ENCODE measurements around the gene FAM24B.
"Not testable (repeated sequence)": the region's sequence is repeated elsewhere in the genome, so short reads cannot be mapped to it uniquely, and the experiment has no call there.

The FAM24B gene, protein sequence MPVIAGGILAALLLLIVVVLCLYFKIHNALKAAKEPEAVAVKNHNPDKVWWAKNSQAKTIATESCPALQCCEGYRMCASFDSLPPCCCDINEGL

DNA sequence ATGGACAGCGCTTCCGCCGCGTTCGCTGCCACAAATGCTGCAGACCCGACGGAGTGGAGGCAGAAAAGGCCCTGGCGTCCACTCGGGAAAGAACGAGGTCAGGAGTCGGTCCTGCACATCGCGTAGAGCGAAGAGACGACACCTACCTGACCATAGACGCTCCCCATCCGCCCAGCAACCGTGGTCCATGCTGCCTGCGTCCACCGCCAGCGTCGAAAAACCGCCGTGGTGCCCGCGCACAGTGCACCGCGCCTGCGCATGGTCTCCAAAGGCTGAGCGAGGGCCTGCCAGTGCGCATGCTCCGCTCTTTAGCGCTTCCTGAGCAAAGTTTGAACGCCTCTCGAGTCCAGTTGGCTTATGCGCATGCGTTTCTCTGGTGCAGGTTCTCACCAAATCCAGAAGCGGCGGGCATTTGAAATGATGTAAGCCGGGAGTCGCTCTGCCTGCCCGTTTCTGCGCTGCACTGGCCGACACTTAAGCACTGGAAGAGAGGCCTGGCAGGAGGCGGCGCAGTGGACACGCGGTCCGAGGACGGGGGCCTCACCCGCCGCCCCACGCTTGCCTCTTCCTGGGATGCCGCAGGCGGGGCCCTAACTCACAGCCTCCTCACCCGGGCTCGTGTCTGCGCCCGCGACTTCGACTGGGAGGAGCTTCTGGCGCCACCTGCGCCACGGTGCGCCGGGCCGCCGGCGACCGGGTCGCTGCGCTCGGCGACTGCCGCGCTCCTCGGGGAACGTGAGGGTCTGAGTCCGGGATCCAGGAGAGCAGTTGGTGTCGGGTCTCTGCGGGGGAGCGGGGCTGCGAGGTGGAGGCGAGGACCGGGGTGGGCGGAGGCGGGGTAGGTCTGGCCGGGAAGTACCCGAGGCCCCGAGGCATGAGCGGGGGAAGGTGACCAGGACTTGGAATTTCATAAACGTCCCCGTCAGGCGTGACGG lies at the start of gene FAM24B:
FAM24B (minus strand) TSS at position 243 of the 935 bp plus-strand sequence. CDS start 29,066 bp downstream, outside the sequence.
- peak; percentile 97 for DNase-seq

GRCh38 chr10:122915700-122916099 lies 36.3 kb upstream of the FAM24B start:
- no peak for DNase-seq

DNA sequence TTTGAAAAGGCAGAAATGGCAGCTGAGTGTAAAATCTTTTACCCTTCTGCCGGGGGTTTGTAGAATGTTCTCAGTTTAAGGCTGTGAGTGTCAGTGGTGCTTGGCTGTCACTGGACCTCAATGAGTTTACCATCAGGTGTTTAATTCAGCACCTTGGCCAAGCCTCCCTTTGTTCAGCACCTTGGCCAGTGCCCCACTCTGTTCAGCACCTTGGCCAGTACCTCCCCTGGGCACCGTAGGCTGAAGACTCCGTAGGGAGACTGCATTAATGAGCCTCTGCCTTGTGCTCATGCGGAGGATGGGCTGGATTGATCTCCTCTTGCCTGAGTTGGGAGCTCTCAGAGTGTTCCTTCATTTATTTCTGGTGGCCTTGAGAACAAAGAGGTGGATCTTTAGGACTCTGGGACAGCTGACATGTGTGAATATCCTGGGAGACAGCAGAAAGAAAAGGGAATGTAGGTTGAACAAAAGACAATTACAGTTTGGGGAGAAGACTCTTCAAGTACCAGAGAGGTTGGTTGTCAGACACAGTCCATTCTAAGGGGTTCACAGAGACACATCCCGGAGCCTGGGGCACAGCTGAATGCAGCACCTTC lies 32.6 kb upstream of the FAM24B start:
- DNase-seq: no peak

GRCh38 chr10:122910310-122910709 lies 30.9 kb upstream of the FAM24B start, which contains the start of gene FAM24A:
FAM24A (plus strand) TSS chr10:122910610; CDS start chr10:122911635, 1,025 bp downstream.
- DNase-seq: no peak

DNA sequence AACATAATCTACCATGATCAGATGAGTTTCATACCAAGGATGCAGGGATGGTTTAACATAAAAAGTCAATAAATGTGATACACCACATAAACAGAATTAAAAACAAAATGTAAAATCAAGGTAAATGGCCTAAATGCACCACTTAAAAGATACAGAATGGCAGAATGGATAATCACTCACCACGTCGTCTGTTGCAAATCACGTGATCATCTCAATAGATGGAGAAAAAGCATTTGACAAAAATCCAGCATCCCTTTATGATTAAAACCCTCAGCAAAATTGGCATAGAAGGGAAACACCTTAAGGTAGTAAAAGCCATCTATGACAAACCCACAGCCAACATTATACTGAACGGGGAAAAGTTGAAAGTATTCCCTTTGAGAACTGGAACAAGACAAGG lies 24.5 kb upstream of the FAM24B start:
- not testable (repeated sequence) for DNase-seq

GRCh38 chr10:122894261-122894944 lies 15.0 kb upstream of the FAM24B start:
- DNase-seq: no peak

DNA sequence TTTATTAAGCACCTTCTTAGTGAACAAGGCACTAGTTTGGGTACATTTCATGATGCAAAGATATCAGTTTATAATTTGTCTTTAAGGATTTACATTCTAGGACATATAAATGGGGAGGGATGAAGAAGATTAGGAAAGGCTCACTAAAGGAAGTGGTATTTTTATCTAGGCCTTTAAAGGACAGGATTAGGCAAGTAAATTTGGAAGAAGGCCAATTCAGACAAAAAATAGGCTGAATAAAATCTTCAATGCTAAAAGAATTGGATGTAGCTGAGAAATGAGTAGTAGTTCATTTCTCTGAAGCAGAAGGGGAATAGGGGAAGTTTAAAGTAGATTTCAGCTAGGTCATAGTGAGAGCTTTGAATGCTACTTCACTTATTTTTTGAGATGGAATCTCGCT lies 4.8 kb upstream of the FAM24B start:
- DNase-seq: no peak

DNA sequence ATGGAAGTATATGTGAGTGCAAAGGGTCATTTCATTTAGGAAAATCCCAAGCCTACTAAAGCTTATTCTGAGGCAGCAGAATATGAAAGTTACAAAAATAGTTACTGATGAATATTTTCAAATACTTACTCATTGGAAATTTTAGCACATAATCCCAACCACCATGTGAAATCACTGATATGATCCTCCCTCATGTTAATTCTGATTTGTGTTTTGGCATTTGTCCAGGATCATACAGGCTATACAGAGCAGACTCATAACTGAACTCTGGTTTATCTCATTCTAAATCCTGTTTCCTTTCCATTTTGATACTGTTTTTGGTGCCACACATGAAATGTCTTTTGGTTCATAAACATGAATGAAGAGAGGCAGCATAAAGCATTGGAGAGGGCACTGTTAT lies 3.4 kb upstream of the FAM24B start:
- DNase-seq: no peak

GRCh38 chr10:122878799-122879338 lies 512 bp downstream of the FAM24B start:
- DNase-seq: no peak

GRCh38 chr10:122877264-122877663 lies 2.1 kb downstream of the FAM24B start:
- DNase-seq: no peak

GRCh38 chr10:122876467-122876855 lies 2.9 kb downstream of the FAM24B start:
- no peak for DNase-seq

DNA sequence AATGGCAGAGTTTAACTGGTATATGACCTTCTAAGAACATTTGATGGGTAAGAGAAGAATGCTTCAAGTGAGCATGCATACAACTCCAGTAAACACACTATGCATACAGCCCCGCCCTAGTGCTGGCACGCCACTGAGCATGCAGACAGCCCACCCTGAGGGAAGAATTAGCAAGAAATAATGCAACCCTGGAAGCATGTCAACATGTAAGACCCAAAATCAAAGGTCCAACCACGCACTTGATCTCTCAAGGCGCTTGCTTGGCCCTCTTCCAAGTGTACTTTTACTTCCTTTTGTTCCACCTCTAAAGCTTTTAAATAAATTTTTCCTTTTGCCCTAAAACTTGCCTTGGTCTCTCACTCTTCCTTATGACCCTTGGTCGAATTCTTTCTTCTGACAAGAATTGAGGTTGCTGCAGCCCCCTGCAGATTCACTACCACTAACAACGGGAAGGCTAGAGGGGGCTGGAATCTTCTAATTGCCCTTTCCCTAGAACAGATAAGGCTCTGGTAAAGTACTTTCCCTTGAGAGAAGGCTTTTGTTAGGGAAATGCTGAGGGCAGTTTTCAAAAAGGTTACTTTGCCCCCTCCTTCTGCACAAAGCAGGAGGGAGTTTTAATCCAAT lies 3.4 kb downstream of the FAM24B start:
- DNase-seq: no peak

DNA sequence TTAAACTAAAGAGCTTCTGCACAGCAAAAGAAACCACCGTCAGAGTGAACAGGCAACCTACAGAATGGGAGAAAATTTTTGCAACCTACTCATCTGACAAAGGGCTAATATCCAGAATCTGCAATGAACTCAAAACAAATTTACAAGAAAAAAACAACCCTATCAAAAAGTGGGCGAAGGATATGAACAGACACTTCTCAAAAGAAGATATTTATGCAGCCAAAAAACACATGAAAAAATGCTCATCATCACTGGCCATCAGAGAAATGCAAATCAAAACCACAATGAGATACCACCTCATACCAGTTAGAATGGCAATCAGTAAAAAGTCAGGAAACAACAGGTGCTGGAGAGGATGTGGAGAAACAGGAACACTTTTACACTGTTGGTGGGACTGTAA lies 7.4 kb downstream of the FAM24B start:
- not testable (repeated sequence) for DNase-seq

DNA sequence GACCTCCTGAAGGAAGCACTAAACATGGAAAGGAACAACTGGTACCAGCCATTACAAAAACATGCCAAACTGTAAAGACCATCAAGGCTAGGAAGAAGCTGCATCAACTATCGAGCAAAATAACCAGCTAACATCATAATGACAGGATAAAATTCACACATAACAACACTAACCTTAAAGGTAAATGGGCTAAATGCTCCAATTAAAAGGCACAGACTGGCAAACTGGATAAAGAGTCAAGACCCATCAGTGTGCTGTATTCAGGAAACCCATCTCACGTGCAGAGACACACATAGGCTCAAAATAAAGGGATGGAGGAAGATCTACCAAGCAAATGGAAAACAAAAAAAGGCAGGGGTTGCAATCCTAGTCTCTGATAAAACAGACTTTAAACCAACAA lies 10.6 kb downstream of the FAM24B start:
- not testable (repeated sequence) for DNase-seq

DNA sequence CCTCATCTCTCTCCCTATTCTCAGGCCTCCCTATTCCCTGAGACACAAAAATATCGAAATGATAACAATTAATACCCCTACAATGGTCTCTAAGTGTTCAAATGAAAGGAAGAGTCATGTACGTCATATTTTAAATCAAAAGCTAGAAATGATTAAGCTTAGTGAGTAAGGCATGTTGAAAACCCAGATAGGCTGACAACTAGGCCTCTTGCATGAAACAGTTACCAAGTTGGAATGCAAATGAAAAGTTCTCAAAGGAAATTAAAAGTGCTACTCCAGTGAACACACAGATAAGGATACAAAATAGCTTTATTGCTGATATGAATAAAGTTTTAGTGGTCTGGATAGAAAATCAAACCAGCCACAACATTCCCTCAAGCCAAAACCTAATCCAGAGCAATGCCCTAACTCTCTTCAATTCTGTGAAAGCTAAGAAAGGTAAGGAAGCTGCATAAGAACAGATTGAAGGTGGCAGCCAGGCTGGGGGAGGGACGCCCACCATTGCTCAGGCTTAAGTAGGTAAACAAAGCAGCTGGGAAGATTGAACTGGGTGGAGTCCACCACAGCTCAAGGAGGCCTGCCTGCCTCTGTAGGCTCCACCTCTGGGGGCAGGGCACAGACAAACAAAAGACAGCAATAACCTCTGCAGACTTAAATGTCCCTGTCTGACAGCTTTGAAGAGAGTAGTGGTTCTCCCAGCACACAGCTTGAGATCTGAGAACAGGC lies 12.5 kb downstream of the FAM24B start:
- DNase-seq: not testable (repeated sequence)

DNA sequence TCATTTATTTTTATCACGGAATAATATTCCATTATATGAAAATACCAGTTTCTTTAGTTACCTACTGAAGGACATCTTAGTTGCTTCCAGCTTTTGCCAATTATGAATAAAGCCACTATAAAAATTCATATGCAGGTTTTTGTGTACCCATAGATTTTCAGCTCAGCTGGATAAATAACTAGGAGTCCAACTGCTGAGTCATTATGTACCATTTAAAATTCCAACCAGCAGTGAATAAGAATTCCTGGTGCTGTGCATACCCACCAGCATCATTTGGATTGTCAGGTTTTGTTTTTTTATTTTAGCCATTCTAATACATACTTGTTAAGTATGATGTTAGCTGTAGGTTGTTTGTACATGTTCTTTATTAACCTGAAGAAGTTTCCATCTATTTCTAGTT lies 14.5 kb downstream of the FAM24B start:
- no peak for DNase-seq

GRCh38 chr10:122864194-122864592 lies 15.2 kb downstream of the FAM24B start:
- no peak for DNase-seq

DNA sequence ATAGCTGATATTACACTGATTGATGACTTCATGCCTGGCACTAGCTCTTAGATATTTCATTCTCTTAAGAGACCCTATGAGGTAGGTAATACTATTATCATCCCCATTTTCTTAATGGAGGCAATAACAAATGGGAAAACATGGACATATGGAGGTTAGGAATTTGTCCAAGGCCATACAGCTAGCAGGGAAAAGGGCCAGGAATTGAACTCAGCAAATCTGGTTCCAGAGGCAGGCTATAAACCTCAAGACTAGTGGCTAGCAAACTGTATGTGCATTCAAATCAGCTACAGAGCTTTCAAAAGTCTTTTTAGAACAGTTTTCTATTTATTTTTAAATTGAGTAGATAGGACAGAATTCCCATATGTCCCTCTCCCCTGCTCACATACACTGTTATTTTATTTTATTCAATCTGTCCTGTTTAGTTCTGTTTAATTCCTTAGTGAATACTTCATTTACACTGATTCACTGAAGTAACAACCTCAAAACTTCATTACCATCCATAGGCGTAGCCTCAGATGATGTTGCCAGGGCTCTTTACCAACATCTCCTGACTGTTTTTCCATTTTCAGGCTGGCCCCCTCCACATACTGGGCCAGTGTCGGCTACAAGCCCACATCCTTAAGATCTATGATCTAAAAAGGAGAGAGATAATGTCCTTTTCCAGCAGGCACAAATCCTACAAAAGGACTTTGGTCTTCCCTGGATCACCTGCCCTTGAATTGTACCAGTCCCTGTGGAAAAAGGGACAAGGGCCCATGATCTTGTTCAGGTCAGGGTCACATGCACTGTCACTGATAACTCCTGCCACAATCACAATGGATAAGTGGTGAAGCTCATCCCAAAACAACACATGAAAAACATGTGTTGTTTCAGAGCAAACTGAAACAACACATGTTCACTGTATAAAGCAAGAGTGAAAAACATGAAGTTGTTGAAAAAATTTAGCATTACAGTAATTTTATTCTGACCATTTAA lies 15.9 kb downstream of the FAM24B start:
- DNase-seq: no peak

GRCh38 chr10:122861711-122862161 lies 17.6 kb downstream of the FAM24B start:
- no peak for DNase-seq

GRCh38 chr10:122859527-122859926 lies 19.9 kb downstream of the FAM24B start:
- DNase-seq: no peak
